HUES48 (cell line): ENCODE results near the gene EGLN3.
A peak's percentile ranks its signal among the peaks of the same experiment; 100 is the strongest.
"Not testable (repeated sequence)": the region's sequence is repeated elsewhere in the genome, so short reads cannot be mapped to it uniquely, and the experiment has no call there.

Experiments
- H3K27ac ChIP-seq: one replicate; pipeline ENCODE4 v1.7.0; 2013; ENCODE audit warnings: low read depth, low read length, inconsistent platforms
- H3K27me3 ChIP-seq: 2 replicates; pipeline ENCODE4 v1.6.1; 2013; ENCODE audit warnings: mild to moderate bottlenecking, low read length; ENCODE audit not compliant: control insufficient read depth, insufficient read depth
- H3K36me3 ChIP-seq: 2 replicates; pipeline ENCODE4 v1.6.1; 2013; ENCODE audit warnings: low read length; ENCODE audit not compliant: control insufficient read depth, insufficient read depth
- H3K4me1 ChIP-seq: 2 replicates; pipeline ENCODE4 v1.6.1; 2013; ENCODE audit warnings: mild to moderate bottlenecking, low read length; ENCODE audit not compliant: control insufficient read depth, insufficient read depth
- H3K4me3 ChIP-seq: 2 replicates; pipeline ENCODE4 v1.5.1; 2013; ENCODE audit warnings: mild to moderate bottlenecking, low read depth, low read length
- H3K9ac ChIP-seq: 2 replicates; pipeline ENCODE4 v1.6.1; 2013; ENCODE audit warnings: mild to moderate bottlenecking, low read depth, low read length, moderate library complexity
- H3K9me3 ChIP-seq: 2 replicates; pipeline ENCODE4 v1.6.1; 2013; ENCODE audit warnings: low read length; ENCODE audit not compliant: control insufficient read depth, insufficient read depth

Gene EGLN3

GRCh38 chr14:33934043-33934750, 16.7 kb downstream of the EGLN3 start:
- no peaks in the 10 kb centered on the region for H3K9me3 ChIP-seq
- no peaks in the 10 kb centered on the region for H3K27me3 ChIP-seq
- peaks cover 71% of the 10 kb centered on the region for H3K4me1 ChIP-seq
- H3K27ac ChIP-seq, result no peak overlapping the region
- H3K36me3 ChIP-seq, result peaks cover 10% of the 10 kb centered on the region
- H3K9ac ChIP-seq, result no peak overlapping the region
- no peak overlapping the region for H3K4me3 ChIP-seq

- Histone ChIP-seq H3K4me3 (no peak overlapping the region), H3K9me3 (no peaks in the 10 kb centered on the region), H3K4me1 (peaks cover 64% of the 10 kb centered on the region), H3K27ac (peak overlapping the region; percentile 77), H3K27me3 (no peaks in the 10 kb centered on the region), H3K36me3 (peaks cover 18% of the 10 kb centered on the region), H3K9ac (no peak overlapping the region)
These were observed 17.4 kb downstream of the EGLN3 start for GRCh38 chr14:33933386-33933933.

- Histone ChIP-seq H3K4me3 (no peak overlapping the region), H3K27me3 (no peaks in the 10 kb centered on the region), H3K27ac (peak overlapping the region; percentile 77), H3K4me1 (peaks cover 57% of the 10 kb centered on the region), H3K36me3 (peaks cover 25% of the 10 kb centered on the region), H3K9me3 (no peaks in the 10 kb centered on the region), H3K9ac (no peak overlapping the region)
These were observed 18.1 kb downstream of the EGLN3 start for GRCh38 chr14:33932576-33933345.

- peak overlapping the region; percentile 77 for H3K27ac ChIP-seq
- no peak overlapping the region for H3K9ac ChIP-seq
- peaks cover 50% of the 10 kb centered on the region for H3K4me1 ChIP-seq
- peaks cover 30% of the 10 kb centered on the region for H3K36me3 ChIP-seq
- no peaks in the 10 kb centered on the region for H3K9me3 ChIP-seq
- H3K4me3 ChIP-seq, result no peak overlapping the region
- H3K27me3 ChIP-seq, result no peaks in the 10 kb centered on the region
These were observed 18.8 kb downstream of the EGLN3 start for GRCh38 chr14:33932033-33932432.

GRCh38 chr14:33931461-33931860, 19.4 kb downstream of the EGLN3 start:
- Histone ChIP-seq H3K9me3 (no peaks in the 10 kb centered on the region), H3K27ac (peak overlapping the region; percentile 87), H3K4me1 (peaks cover 44% of the 10 kb centered on the region), H3K4me3 (no peak overlapping the region), H3K27me3 (no peaks in the 10 kb centered on the region), H3K9ac (no peak overlapping the region), H3K36me3 (peaks cover 35% of the 10 kb centered on the region)

GRCh38 chr14:33930439-33930838, 20.4 kb downstream of the EGLN3 start:
- H3K36me3 ChIP-seq, result peaks cover 45% of the 10 kb centered on the region
- no peak overlapping the region for H3K4me3 ChIP-seq
- no peaks in the 10 kb centered on the region for H3K9me3 ChIP-seq
- no peak overlapping the region for H3K27ac ChIP-seq
- no peaks in the 10 kb centered on the region for H3K27me3 ChIP-seq
- peaks cover 37% of the 10 kb centered on the region for H3K4me1 ChIP-seq
- no peak overlapping the region for H3K9ac ChIP-seq

- Histone ChIP-seq H3K4me3 (no peak overlapping the region), H3K4me1 (peaks cover 32% of the 10 kb centered on the region), H3K27me3 (no peaks in the 10 kb centered on the region), H3K27ac (no peak overlapping the region), H3K9ac (no peak overlapping the region), H3K9me3 (no peaks in the 10 kb centered on the region), H3K36me3 (peaks cover 50% of the 10 kb centered on the region)
These were observed 21.0 kb downstream of the EGLN3 start for GRCh38 chr14:33929799-33930408.

GRCh38 chr14:33928895-33929294, 22.0 kb downstream of the EGLN3 start:
- Histone ChIP-seq H3K9ac (no peak overlapping the region), H3K27ac (no peak overlapping the region), H3K9me3 (no peaks in the 10 kb centered on the region), H3K4me1 (peaks cover 31% of the 10 kb centered on the region), H3K4me3 (no peak overlapping the region), H3K36me3 (peaks cover 60% of the 10 kb centered on the region), H3K27me3 (no peaks in the 10 kb centered on the region)

- Histone ChIP-seq H3K9me3 (no peaks in the 10 kb centered on the region), H3K36me3 (peaks cover 61% of the 10 kb centered on the region), H3K27me3 (no peaks in the 10 kb centered on the region), H3K4me1 (peaks cover 29% of the 10 kb centered on the region), H3K9ac (no peak overlapping the region), H3K27ac (no peak overlapping the region), H3K4me3 (no peak overlapping the region)
These were observed 22.9 kb downstream of the EGLN3 start for GRCh38 chr14:33927944-33928343.

- not testable (repeated sequence) for H3K27ac ChIP-seq, H3K27me3 ChIP-seq, H3K9ac ChIP-seq, H3K4me3 ChIP-seq, H3K9me3 ChIP-seq
- Histone ChIP-seq H3K4me1 (peaks cover 29% of the 10 kb centered on the region), H3K36me3 (peaks cover 63% of the 10 kb centered on the region)
These were observed 23.9 kb downstream of the EGLN3 start for GRCh38 chr14:33926967-33927366.

GRCh38 chr14:33925946-33926345, 24.9 kb downstream of the EGLN3 start:
- Histone ChIP-seq H3K36me3 (peaks cover 68% of the 10 kb centered on the region), H3K4me3 (no peak overlapping the region), H3K27ac (no peak overlapping the region)

More at GRCh38 chr14:33925946-33926345, 24.9 kb downstream of the EGLN3 start:
- Histone ChIP-seq H3K9me3 (no peaks in the 10 kb centered on the region), H3K27me3 (no peaks in the 10 kb centered on the region), H3K4me1 (peaks cover 21% of the 10 kb centered on the region), H3K9ac (no peak overlapping the region)
